Measurements from ENCODE around the gene ATL1.
"Not testable (repeated sequence)": the region's sequence is repeated elsewhere in the genome, so short reads cannot be mapped to it uniquely, and the experiment has no call there.

The ATL1 gene

DNA sequence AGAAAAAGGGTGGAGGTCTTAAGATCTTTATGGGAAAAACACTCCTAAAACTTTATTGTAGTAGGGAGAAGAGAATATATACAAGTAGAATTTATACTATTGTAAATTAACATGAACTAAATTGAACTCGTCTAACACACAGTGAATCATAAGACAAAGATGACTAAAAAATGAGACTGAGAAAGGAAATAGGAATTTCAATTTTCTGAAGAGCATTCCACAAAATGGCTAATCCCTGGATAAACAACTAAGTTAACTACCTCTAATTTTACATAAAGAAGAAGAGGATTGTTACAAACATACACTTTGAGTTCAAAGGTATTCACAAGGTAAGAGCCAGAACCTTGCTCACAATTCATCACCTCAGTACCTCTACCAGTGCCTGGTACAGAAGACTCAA lies 29.6 kb upstream of the ATL1 start:
- Mint-ChIP-seq H3K27ac (ENCODE audit: low read depth) (no peak overlapping the region), H3K27me3 (no peaks in the 10 kb centered on the region)
- DNase-seq (ENCODE audit: low spot score in 2 of 2): no peak

DNA sequence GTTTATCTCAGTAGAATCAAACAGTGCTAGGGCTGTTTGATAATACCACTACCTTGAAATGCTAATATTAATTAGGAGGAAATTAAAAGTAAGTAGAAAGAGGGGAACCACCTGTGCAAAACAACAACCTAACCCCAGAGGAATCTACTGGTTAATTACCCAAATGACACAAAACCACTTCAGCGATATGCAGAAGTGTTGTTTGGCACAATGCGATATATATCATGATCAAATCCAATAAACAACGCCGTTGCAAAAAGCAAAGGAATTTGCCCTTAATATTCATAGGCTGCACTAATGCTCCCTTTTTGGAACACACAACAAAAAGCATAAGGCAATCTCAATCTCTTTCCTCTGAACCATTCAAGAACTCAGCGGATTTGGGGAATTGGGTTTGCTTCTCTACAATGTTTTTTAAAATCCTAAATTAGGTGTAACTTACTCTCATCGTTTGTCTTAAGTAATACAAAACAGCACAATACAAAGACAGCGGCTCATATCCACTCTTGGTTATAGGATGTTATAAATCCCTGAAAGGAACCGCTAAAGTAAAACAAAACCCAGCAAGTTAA lies 29.1 kb upstream of the ATL1 start:
- DNase-seq (ENCODE audit: low spot score in 2 of 2): no peak
- peak overlapping the region; percentile 84 for H3K4me3 Mint-ChIP-seq
- peaks cover 44% of the 10 kb centered on the region for H3K4me1 Mint-ChIP-seq
- peak overlapping the region; percentile 92 for H3K27ac Mint-ChIP-seq (ENCODE audit: low read depth)
- ATAC-seq (replicated peaks; ENCODE audit: extremely low read depth, poor library complexity, severe bottlenecking): no peak
- peaks cover 6% of the 10 kb centered on the region for H3K36me3 Mint-ChIP-seq (ENCODE audit: insufficient read depth)
- H3K27me3 Mint-ChIP-seq: no peaks in the 10 kb centered on the region
- no peaks in the 10 kb centered on the region for H3K9me3 Mint-ChIP-seq

More for the DNA sequence above, 29.6 kb upstream of the ATL1 start:
- Mint-ChIP-seq H3K36me3 (ENCODE audit: insufficient read depth) (peaks cover 6% of the 10 kb centered on the region), H3K4me1 (peaks cover 46% of the 10 kb centered on the region), H3K4me3 (peak overlapping the region; percentile 84), H3K9me3 (no peaks in the 10 kb centered on the region)
- no peak for ATAC-seq (replicated peaks; ENCODE audit: extremely low read depth, poor library complexity, severe bottlenecking)

DNA sequence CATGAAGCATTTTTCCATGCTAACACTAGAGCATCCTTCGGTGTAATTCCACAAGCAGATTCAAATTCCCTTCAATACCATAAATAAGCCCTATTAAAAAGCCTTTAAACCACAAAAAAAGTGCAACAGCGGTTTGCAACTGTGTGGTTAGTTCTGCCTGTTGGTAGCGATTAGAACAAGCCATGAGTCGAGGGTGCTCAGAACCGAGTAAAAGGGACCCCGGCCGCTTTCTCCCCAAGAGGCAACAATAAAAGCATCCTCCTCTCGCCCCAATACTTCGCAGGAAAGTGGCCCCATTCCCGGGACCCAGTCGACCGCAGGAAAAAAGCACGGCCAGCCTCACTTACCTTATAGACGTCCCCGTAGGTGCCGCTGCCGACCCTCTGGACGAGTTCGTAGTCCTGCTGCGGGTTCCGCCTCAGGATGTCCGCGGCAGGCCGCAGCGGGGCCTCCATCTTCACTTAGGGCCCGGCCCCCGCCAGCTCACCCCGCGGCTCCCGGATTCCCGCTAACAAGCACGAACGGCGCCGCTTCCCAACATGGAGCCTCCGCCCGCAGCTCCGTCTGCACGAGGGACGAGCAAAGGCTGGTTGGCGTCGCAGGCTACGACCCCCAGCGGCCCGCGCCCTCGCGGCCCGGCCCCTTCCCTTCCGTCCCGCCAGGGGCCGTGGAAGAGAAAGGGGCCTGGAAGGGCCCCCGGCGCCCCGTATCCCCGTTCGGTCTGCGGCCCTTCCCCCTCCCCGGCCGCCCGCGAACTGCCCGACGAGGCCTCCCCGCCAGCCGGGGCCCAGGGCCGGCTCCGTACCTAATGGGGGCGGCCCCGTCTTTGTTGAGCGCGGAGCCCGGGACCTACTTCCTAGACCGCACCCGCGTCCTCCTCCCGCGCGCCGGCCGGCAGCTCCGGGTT lies 28.1 kb upstream of the ATL1 start:
- Mint-ChIP-seq H3K4me3 (peak overlapping the region; percentile 84), H3K4me1 (peaks cover 36% of the 10 kb centered on the region), H3K27me3 (no peaks in the 10 kb centered on the region), H3K27ac (ENCODE audit: low read depth) (peak overlapping the region; percentile 92), H3K9me3 (no peaks in the 10 kb centered on the region), H3K36me3 (ENCODE audit: insufficient read depth) (peaks cover 6% of the 10 kb centered on the region)
- DNase-seq (ENCODE audit: low spot score in 2 of 2): peak; percentile 14 to 22
- ATAC-seq (replicated peaks; ENCODE audit: extremely low read depth, poor library complexity, severe bottlenecking): peak; percentile 7

DNA sequence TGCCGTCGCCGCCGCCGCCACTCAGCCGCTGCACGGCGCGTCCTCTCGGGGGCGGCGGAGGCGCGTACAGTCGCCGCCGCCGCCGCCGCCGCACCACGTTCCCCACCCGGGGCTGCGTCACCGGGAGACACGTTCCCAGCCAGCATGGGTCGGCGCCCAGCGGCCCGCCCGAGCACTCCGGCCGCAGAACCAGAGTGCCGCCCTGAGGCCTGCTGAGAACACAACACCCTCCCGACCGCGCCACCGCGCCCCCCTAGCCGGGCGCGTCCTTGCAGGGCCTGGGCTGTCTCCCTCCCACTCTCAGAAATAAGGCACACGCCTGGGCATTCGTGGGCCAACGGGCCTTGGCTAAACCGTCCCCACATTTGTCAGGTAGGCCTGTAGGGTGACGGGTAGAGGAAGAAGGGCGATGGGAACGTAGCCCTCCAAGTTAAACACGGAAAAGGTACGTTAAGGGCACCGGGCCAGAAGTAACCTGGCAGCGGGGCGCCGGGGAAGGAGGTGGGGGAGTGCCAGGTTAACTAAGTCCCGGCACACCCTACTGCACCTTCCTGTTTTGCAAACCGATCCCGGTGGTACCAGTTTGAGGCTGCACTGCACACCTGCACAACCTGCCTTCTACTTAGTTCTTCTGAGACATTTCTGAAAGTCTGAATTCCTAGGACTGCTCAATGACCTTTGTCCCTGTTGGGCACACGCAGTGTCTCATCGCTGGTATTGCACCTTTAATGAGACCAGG lies 27.3 kb upstream of the ATL1 start, which contains the start of gene MAP4K5:
Gene MAP4K5 (minus strand): TSS at position 68 of the 739 bp plus-strand sequence. CDS start 520 bp downstream, outside the sequence.
- Mint-ChIP-seq H3K4me3 (peak within 1 kb of the TSS; percentile 84), H3K4me1 (peaks cover 36% of the 10 kb centered on the region), H3K9me3 (no peaks in the 10 kb centered on the region), H3K36me3 (ENCODE audit: insufficient read depth) (peaks cover 6% of the 10 kb centered on the region), H3K27me3 (no peaks in the 10 kb centered on the region), H3K27ac (ENCODE audit: low read depth) (peak within 1 kb of the TSS; percentile 92)
- DNase-seq (ENCODE audit: low spot score in 2 of 2) (peak; percentile 80 to 84), ATAC-seq (replicated peaks; ENCODE audit: extremely low read depth, poor library complexity, severe bottlenecking) (peak; percentile 94)

DNA sequence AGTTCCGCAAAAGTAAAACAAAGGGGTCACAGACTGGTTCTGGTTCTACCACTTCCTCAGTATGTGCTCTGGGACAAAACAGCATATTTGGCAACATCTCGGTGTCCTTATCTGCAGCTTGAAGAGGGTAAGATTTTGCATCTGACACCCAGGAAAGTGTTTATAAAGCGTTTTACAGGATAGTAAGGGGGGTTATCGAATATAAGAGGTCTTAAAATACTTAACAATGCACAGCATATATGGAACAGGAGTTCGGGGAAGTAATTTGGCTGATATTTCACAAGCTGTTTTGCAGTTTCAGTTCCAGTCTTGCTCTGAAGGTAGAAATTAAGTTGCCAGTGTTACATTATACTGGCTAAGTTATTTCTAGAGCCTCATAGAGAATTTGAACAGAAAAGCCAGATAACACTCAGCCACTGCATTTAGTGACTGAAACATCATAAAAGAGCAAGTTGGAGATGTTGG lies 26.7 kb upstream of the ATL1 start:
- ATAC-seq (replicated peaks; ENCODE audit: extremely low read depth, poor library complexity, severe bottlenecking) (no peak), DNase-seq (ENCODE audit: low spot score in 2 of 2) (no peak)
- H3K4me3 Mint-ChIP-seq: peak overlapping the region; percentile 84
- H3K27me3 Mint-ChIP-seq: no peaks in the 10 kb centered on the region
- H3K4me1 Mint-ChIP-seq: peaks cover 30% of the 10 kb centered on the region
- no peaks in the 10 kb centered on the region for H3K9me3 Mint-ChIP-seq
- peak overlapping the region; percentile 92 for H3K27ac Mint-ChIP-seq (ENCODE audit: low read depth)
- peaks cover 6% of the 10 kb centered on the region for H3K36me3 Mint-ChIP-seq (ENCODE audit: insufficient read depth)

DNA sequence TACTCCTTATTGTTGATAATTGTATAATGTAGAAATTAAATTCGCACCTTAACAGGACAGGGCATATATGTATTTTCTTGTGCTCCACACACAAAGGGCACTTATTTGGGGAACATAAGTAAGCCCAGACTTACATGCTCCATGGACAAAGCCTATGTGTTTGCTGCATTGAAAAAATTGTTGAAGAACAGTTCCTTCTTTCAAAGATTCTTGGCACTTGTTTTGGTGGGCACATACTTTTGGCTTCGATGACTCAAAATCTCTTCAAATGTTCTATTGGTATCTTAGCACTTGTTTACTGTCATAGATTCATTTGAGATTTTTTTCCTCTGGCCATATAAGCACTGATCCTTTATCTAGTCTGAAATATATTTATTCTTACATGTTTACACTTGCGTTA lies 26.1 kb upstream of the ATL1 start:
- H3K36me3 Mint-ChIP-seq (ENCODE audit: insufficient read depth): peaks cover 6% of the 10 kb centered on the region
- no peaks in the 10 kb centered on the region for H3K27me3 Mint-ChIP-seq
- no peaks in the 10 kb centered on the region for H3K9me3 Mint-ChIP-seq
- H3K27ac Mint-ChIP-seq (ENCODE audit: low read depth): no peak overlapping the region
- ATAC-seq (replicated peaks; ENCODE audit: extremely low read depth, poor library complexity, severe bottlenecking): no peak
- H3K4me3 Mint-ChIP-seq: no peak overlapping the region
- peaks cover 30% of the 10 kb centered on the region for H3K4me1 Mint-ChIP-seq
- DNase-seq (ENCODE audit: low spot score in 2 of 2): no peak

DNA sequence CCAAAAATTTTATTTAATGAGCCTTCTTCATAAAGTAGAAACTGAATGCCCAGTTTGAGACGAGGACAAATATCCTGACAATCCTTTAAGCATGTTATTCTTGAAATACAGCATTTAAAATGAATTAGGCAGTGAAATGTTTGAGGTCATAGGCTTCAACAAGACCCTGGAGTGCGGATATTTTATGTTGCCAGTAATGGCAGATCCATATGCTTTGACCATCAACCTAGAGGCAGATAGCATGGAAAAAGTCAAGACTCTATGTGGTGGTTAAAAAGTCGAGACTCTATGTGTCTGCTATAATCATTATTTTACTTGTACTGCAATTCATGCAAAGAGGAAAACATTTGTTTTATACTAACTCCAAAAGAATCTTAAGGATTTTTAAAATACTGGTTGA lies 25.5 kb upstream of the ATL1 start:
- no peak overlapping the region for H3K4me3 Mint-ChIP-seq
- ATAC-seq (replicated peaks; ENCODE audit: extremely low read depth, poor library complexity, severe bottlenecking) (no peak), DNase-seq (ENCODE audit: low spot score in 2 of 2) (no peak)
- peaks cover 5% of the 10 kb centered on the region for H3K36me3 Mint-ChIP-seq (ENCODE audit: insufficient read depth)
- no peaks in the 10 kb centered on the region for H3K27me3 Mint-ChIP-seq
- no peaks in the 10 kb centered on the region for H3K9me3 Mint-ChIP-seq
- peaks cover 24% of the 10 kb centered on the region for H3K4me1 Mint-ChIP-seq
- H3K27ac Mint-ChIP-seq (ENCODE audit: low read depth): no peak overlapping the region

DNA sequence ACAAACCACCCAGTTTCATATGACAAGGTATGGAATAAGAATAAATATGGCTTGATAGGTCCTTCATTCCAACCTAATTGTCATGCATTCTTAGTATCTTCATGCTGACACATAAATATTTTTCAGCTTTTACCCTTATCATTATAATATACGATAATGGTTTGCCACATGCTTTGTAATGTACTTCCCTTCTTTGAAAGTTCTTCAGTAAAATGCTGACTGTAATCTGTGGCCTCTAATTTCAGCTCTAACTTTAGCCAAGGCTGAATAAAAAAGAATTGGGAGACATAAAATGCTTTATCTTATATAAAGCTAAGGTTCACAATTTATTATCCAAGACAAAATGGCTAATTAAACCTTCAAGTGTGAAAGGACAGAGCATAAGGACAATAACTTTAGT lies 24.9 kb upstream of the ATL1 start:
- Mint-ChIP-seq H3K27me3 (no peaks in the 10 kb centered on the region), H3K36me3 (ENCODE audit: insufficient read depth) (peaks cover 5% of the 10 kb centered on the region), H3K27ac (ENCODE audit: low read depth) (no peak overlapping the region), H3K9me3 (no peaks in the 10 kb centered on the region), H3K4me3 (no peak overlapping the region), H3K4me1 (peaks cover 18% of the 10 kb centered on the region)
- no peak for ATAC-seq (replicated peaks; ENCODE audit: extremely low read depth, poor library complexity, severe bottlenecking)
- DNase-seq (ENCODE audit: low spot score in 2 of 2): no peak

DNA sequence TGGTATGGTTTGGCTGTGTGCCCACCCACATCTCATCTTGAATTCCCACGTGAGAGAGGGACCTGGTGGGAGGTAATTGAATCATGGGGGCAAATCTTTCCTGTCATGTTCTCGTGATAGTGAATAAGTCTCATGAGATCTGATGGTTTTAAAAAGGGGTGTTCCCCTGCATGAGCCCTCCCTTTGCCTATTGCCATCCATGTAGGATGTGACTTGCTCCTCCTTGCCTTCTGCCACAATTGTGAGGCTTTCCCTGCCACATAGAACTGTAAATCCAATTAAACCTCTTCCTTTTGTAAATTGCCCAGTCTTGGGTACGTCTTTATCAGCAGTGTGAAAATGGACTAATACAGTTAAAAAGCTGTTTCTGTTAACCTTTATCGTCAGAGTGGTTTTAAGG lies 21.9 kb upstream of the ATL1 start:
- not testable (repeated sequence) for H3K36me3 Mint-ChIP-seq (ENCODE audit: insufficient read depth); ATAC-seq (replicated peaks; ENCODE audit: extremely low read depth, poor library complexity, severe bottlenecking); H3K4me3 Mint-ChIP-seq; H3K9me3 Mint-ChIP-seq; H3K27ac Mint-ChIP-seq (ENCODE audit: low read depth); H3K27me3 Mint-ChIP-seq; DNase-seq (ENCODE audit: low spot score in 2 of 2)
- peaks cover 18% of the 10 kb centered on the region for H3K4me1 Mint-ChIP-seq

DNA sequence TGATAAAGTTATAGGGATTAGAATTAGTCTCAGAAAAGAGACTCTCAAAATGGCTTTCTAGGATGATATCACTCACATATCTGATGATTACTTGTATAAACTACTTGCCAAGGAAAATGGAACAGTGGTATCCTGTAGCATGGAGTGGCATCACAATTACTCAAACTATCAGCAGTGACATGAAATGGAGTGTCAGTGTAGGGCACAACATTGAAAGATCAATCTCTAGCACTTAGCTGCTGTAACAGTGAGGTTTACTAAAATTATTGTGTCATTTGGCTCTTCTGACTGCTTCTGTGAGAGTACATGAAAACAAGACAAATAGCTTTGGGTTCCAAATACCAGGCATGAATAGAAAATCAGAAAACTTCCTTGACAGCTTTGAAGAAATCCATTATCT lies 20.9 kb upstream of the ATL1 start:
- ATAC-seq (replicated peaks; ENCODE audit: extremely low read depth, poor library complexity, severe bottlenecking) (no peak), DNase-seq (ENCODE audit: low spot score in 2 of 2) (no peak)
- no peaks in the 10 kb centered on the region for H3K9me3 Mint-ChIP-seq
- H3K4me3 Mint-ChIP-seq: no peak overlapping the region
- no peaks in the 10 kb centered on the region for H3K27me3 Mint-ChIP-seq
- no peaks in the 10 kb centered on the region for H3K36me3 Mint-ChIP-seq (ENCODE audit: insufficient read depth)
- no peak overlapping the region for H3K27ac Mint-ChIP-seq (ENCODE audit: low read depth)
- peaks cover 15% of the 10 kb centered on the region for H3K4me1 Mint-ChIP-seq

DNA sequence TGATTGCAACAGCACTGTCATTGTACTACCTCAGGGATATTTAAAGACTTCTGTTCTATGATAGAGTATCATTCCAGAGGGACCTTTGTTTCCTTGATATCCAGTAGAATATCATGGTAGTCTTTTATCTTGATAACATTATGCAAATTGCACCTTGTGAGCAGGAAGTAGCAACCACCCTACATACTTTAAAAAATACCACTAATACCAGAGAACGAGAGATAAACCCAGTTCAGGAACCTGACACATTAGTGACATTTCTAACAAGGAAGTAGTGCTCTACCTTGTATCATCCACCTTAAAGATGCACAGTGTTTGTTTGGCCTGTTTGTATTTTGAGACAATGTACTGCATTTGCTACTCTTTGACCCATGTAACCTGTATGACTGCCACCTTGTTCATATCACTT lies 18.8 kb upstream of the ATL1 start:
- no peaks in the 10 kb centered on the region for H3K27me3 Mint-ChIP-seq
- no peak overlapping the region for H3K4me3 Mint-ChIP-seq
- H3K27ac Mint-ChIP-seq (ENCODE audit: low read depth): no peak overlapping the region
- H3K36me3 Mint-ChIP-seq (ENCODE audit: insufficient read depth): no peaks in the 10 kb centered on the region
- no peaks in the 10 kb centered on the region for H3K9me3 Mint-ChIP-seq
- ATAC-seq (replicated peaks; ENCODE audit: extremely low read depth, poor library complexity, severe bottlenecking): peak; percentile 44
- peaks cover 15% of the 10 kb centered on the region for H3K4me1 Mint-ChIP-seq
- DNase-seq (ENCODE audit: low spot score in 2 of 2): no peak

DNA sequence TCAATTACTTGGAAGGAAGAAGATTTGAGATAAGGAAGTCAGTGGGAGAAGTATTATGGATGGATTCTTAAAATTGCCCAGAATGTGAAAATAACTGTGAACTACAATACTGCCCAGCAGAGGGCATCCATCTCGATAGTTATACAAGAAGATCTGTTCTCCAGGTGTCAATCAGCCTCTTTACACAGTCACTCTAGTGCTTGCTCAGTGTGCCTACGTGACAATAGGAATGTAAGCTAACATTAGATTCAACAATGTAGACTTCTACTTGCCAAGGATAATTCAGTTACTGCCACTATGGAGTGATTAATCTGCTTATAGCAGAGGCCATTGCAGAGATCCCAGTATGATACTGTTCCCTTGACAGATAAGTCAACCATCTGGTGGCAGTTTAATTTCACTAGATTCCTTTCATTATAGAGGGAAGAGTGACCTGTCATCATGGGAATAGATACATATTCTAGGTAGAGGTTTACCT lies 17.0 kb upstream of the ATL1 start:
- Mint-ChIP-seq H3K4me3 (no peak overlapping the region), H3K4me1 (peaks cover 15% of the 10 kb centered on the region), H3K27ac (ENCODE audit: low read depth) (no peak overlapping the region), H3K36me3 (ENCODE audit: insufficient read depth) (no peaks in the 10 kb centered on the region), H3K9me3 (no peaks in the 10 kb centered on the region), H3K27me3 (no peaks in the 10 kb centered on the region)
- DNase-seq (ENCODE audit: low spot score in 2 of 2): no peak
- ATAC-seq (replicated peaks; ENCODE audit: extremely low read depth, poor library complexity, severe bottlenecking): peak; percentile 68

All from central memory CD8-positive, alpha-beta T cell (primary cell).